ENCODE data around the gene TMEM255B.
"Not testable (repeated sequence)": the region's sequence is repeated elsewhere in the genome, so short reads cannot be mapped to it uniquely, and the experiment has no call there.

Gene TMEM255B

GRCh38 chr13:113785051-113786010 is 26.3 kb downstream of the TMEM255B start:
- no peak overlapping the region for H3K4me3 ChIP-seq (ENCODE audit: low read depth, low read length)
- TF ChIP-seq CTCF (IDR thresholded peaks at IDR 0.05; ENCODE audit: borderline replicate concordance, insufficient read depth, low read depth, low read length) = no peak

GRCh38 chr13:113786262-113786841 is 27.3 kb downstream of the TMEM255B start:
- TF ChIP-seq CTCF (IDR thresholded peaks at IDR 0.05; ENCODE audit: borderline replicate concordance, insufficient read depth, low read depth, low read length) = no peak

GRCh38 chr13:113787694-113788093 is 28.7 kb downstream of the TMEM255B start:
- TF ChIP-seq CTCF (IDR thresholded peaks at IDR 0.05; ENCODE audit: borderline replicate concordance, insufficient read depth, low read depth, low read length) = no peak
- H3K4me3 ChIP-seq (ENCODE audit: low read depth, low read length) = no peak overlapping the region

More at GRCh38 chr13:113786262-113786841, 27.3 kb downstream of the TMEM255B start:
- H3K4me3 ChIP-seq (ENCODE audit: low read depth, low read length) = no peak overlapping the region

- no peak overlapping the region for H3K4me3 ChIP-seq (ENCODE audit: low read depth, low read length)
- TF ChIP-seq CTCF (IDR thresholded peaks at IDR 0.05; ENCODE audit: borderline replicate concordance, insufficient read depth, low read depth, low read length) = no peak
Measured at GRCh38 chr13:113788413-113789135, 29.5 kb downstream of the TMEM255B start.

GRCh38 chr13:113789167-113789566 is 30.1 kb downstream of the TMEM255B start:
- no peak for TF ChIP-seq CTCF (IDR thresholded peaks at IDR 0.05; ENCODE audit: borderline replicate concordance, insufficient read depth, low read depth, low read length)
- H3K4me3 ChIP-seq (ENCODE audit: low read depth, low read length) = no peak overlapping the region

- H3K4me3 ChIP-seq (ENCODE audit: low read depth, low read length) = not testable (repeated sequence)
Measured at GRCh38 chr13:113789931-113790330, 30.9 kb downstream of the TMEM255B start.

GRCh38 chr13:113791226-113791625 is 32.2 kb downstream of the TMEM255B start:
- no peak overlapping the region for H3K4me3 ChIP-seq (ENCODE audit: low read depth, low read length)
- no peak for TF ChIP-seq CTCF (IDR thresholded peaks at IDR 0.05; ENCODE audit: borderline replicate concordance, insufficient read depth, low read depth, low read length)
